Measurements from ENCODE around the gene CFLAR.

Gene CFLAR

DNA sequence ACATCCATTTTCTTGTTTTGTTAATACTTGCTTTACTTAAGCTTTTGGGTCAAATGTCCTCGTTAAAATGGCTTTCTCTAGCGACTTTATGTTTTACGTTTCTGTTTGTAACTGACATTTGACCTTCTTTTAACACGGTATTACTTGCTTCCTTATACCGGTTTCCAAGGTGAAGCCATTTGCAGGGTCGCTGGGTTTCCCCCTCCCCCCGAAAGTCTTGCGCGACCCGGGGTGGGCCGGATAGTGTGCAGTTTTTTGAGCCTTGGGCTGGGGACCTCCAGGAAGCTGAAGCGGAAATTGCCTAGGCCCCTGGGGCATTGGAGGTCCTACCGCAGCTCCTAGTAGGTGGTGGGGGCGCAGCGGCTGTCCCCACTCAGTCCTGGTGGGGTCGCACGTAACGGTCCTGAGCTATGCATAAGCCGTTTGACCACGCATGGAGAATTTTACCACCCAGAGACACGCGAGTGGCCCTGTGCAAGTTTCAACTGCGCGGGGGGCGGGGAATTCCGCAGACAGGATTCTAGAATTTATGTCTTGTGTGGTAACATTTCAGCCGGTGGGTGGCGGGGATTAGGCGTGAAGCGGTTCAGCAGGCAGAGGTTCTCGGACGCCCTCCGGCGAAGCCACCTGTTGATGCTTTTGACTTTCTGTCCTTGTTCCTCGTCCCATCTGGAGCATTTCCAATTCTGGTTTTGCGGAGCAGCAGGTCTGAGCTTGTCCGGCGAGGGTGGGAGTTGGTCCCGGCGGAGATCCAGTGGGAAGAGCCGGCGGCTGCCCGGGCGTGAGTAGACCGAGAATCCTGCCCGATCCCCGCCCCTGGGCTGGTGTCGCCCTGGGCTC is 2.4 kb downstream of the CFLAR start:
- in situ Hi-C loops (cut with MboI; ENCODE audit: low sequenced_read_pairs, unreplicated experiment), result no loop called here
- peak; percentile 76 for DNase-seq (ENCODE audit: low spot score)

GRCh38 chr2:201118961-201119854 is 3.2 kb downstream of the CFLAR start:
- in situ Hi-C loops (cut with MboI; ENCODE audit: low sequenced_read_pairs, unreplicated experiment), result no loop called here
- TF ChIP-seq, protein P1, sequence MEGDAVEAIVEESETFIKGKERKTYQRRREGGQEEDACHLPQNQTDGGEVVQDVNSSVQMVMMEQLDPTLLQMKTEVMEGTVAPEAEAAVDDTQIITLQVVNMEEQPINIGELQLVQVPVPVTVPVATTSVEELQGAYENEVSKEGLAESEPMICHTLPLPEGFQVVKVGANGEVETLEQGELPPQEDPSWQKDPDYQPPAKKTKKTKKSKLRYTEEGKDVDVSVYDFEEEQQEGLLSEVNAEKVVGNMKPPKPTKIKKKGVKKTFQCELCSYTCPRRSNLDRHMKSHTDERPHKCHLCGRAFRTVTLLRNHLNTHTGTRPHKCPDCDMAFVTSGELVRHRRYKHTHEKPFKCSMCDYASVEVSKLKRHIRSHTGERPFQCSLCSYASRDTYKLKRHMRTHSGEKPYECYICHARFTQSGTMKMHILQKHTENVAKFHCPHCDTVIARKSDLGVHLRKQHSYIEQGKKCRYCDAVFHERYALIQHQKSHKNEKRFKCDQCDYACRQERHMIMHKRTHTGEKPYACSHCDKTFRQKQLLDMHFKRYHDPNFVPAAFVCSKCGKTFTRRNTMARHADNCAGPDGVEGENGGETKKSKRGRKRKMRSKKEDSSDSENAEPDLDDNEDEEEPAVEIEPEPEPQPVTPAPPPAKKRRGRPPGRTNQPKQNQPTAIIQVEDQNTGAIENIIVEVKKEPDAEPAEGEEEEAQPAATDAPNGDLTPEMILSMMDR (IDR thresholded peaks at IDR 0.05; ENCODE audit: borderline replicate concordance, control extremely low read depth, extremely low read depth, insufficient read depth, missing control alignments), result no peak
- DNase-seq (ENCODE audit: low spot score), result no peak

More for the DNA sequence above, 2.4 kb downstream of the CFLAR start:
- TF ChIP-seq, protein P1 (IDR thresholded peaks at IDR 0.05; ENCODE audit: borderline replicate concordance, control extremely low read depth, extremely low read depth, insufficient read depth, missing control alignments), result peak; percentile 26

DNA sequence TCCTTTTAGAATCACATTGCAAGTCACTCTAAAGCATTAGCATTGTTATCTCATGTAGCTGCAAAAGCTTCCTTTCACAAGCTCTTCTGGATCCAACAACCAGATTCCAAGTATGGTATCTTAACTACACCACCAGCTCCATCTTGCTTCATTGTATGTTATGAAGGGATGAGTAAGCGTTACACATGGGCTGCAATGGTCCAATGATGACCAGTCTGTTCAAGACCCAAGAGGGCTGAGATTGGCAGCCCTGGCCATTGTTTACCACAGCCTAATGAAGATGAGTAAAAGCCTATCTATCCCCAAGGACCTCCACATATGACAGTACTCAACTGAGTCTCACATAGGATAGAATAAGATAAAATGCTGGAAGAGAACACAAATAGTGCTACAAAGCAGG is 6.3 kb downstream of the CFLAR start:
- TF ChIP-seq, protein P1 (IDR thresholded peaks at IDR 0.05; ENCODE audit: borderline replicate concordance, control extremely low read depth, extremely low read depth, insufficient read depth, missing control alignments), result no peak
- in situ Hi-C loops (cut with MboI; ENCODE audit: low sequenced_read_pairs, unreplicated experiment), result no loop called here
- DNase-seq (ENCODE audit: low spot score), result no peak

DNA sequence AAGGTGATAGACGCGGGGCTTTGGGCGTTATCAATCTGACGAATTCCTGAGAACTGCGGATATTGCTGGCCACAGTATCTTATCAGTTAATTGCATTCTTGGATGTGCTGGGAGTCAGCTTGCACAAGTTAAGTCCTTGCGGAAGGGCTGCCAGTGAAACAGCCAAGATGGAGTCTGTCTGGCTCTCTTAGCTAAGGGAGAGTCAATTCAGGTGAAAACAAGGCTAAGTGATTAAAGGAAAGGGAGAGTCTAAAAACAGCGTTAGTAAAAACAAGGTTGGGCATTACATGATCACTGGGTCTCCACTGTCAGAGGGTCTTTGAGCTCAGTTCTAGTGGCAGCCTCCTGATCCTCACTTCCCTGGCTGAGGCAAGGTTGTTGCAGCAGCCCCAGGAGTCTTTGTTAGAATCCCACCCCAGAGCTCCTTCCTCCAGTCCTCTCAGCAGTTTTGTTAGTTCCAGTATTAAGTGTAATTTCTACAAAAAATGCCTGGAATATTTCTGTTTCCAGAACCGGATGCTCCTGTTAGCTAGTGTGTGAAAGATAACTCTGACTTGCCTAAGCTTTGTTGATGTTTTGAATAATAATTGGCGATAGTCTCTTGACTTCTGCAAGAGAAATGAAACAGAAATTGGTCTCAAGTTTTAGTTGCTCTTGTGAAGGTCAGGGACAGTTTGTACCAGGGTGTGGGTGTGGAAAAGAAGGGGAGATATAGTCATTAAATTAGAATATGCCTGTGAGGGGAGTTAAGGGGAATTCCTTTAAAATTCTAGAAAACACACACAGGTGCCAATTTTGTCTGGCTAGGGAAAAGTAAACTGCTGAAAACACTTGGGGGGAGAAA is 10.6 kb downstream of the CFLAR start:
- TF ChIP-seq, protein P1 (IDR thresholded peaks at IDR 0.05; ENCODE audit: borderline replicate concordance, control extremely low read depth, extremely low read depth, insufficient read depth, missing control alignments), result no peak
- DNase-seq (ENCODE audit: low spot score), result no peak
- in situ Hi-C loops (cut with MboI; ENCODE audit: low sequenced_read_pairs, unreplicated experiment), result no loop called here

DNA sequence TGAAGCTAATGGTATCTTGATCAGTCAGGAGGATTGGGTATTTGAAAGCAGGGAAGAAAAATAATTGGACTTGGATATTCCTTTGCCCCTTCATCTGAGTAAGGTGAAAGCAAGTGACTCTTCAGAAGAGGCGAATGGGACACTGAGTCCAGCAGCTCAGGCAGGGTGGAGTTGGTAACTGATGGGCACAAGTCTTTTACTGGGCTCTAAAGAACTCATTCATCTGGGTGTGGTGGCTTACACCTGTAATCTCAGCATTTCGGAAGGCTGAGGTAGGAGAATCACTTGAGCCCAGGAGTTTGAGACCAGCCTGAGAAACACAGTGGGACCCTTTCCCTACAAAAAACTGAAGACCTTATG is 11.2 kb downstream of the CFLAR start:
- DNase-seq (ENCODE audit: low spot score), result no peak
- in situ Hi-C loops (cut with MboI; ENCODE audit: low sequenced_read_pairs, unreplicated experiment), result no loop called here
- TF ChIP-seq, protein P1 (IDR thresholded peaks at IDR 0.05; ENCODE audit: borderline replicate concordance, control extremely low read depth, extremely low read depth, insufficient read depth, missing control alignments), result no peak

- in situ Hi-C loops (cut with MboI; ENCODE audit: low sequenced_read_pairs, unreplicated experiment), result no loop called here
- no peak for DNase-seq (ENCODE audit: low spot score)
- TF ChIP-seq, protein P1 (IDR thresholded peaks at IDR 0.05; ENCODE audit: borderline replicate concordance, control extremely low read depth, extremely low read depth, insufficient read depth, missing control alignments), result no peak
Measured at GRCh38 chr2:201127570-201127969, 11.6 kb downstream of the CFLAR start.
